ENCODE data around the gene A3GALT2. TPM values are rescaled to one million over a fixed set of nuclear protein-coding genes. Genes with fewer than 3 reads are reported as not detected.

Gene A3GALT2
- polyA plus RNA-seq, 1 donor from 2014 or later, result 0.35 TPM

- Histone ChIP-seq H3K9me3 (ENCODE audit: low read length) (no peaks in the 10 kb centered on the region), H3K9me2 (ENCODE audit: insufficient read depth, low read length) (no peaks in the 10 kb centered on the region), H3K9ac (ENCODE audit: low read length) (no peak overlapping the region), H3F3A (ENCODE audit: insufficient read depth, low read length, poor library complexity, severe bottlenecking) (no peaks in the 10 kb centered on the region), H3K36me3 (ENCODE audit: insufficient read depth, low read length) (peaks cover 4% of the 10 kb centered on the region), H3K27me3 (ENCODE audit: insufficient read depth, low read depth, low read length) (no peaks in the 10 kb centered on the region), H3K4me2 (ENCODE audit: low read length) (no peak overlapping the region), H2AFZ (ENCODE audit: low read depth, low read length) (no peak overlapping the region), H3K79me2 (replicated peaks; ENCODE audit: insufficient read depth, low read length) (peaks cover 20% of the 10 kb centered on the region), H3K4me3 (ENCODE audit: low read length) (no peak overlapping the region), H3K27ac (ENCODE audit: low read length) (no peak overlapping the region), H4K20me1 (ENCODE audit: insufficient read depth) (no peaks in the 10 kb centered on the region)
- TF ChIP-seq TAF1 (IDR thresholded peaks at IDR 0.05; ENCODE audit: low read depth), result no peak
- no peak for TF ChIP-seq MXI1 (conservative IDR thresholded peaks at IDR 0.05; ENCODE audit: poor library complexity, severe bottlenecking)
- TF ChIP-seq RAD21 (conservative IDR thresholded peaks at IDR 0.05), result no peak
- no peak for TF ChIP-seq SMC3 (conservative IDR thresholded peaks at IDR 0.05; ENCODE audit: poor library complexity)
- no peak for TF ChIP-seq REST (IDR thresholded peaks at IDR 0.05; ENCODE audit: borderline replicate concordance)
- no peak for TF ChIP-seq EP300 (conservative IDR thresholded peaks at IDR 0.05; ENCODE audit: poor library complexity, severe bottlenecking)
- no peak for TF ChIP-seq EZH2 (IDR thresholded peaks at IDR 0.05; ENCODE audit: borderline replicate concordance, insufficient read depth, low read length, poor library complexity, severe bottlenecking)
- TF ChIP-seq CTCF (IDR thresholded peaks at IDR 0.05; ENCODE audit: poor library complexity, severe bottlenecking), result no peak
- TF ChIP-seq POLR2AphosphoS5 (IDR thresholded peaks at IDR 0.05), result no peak
These were observed 50.0 kb downstream of the A3GALT2 start for GRCh38 chr1:33270808-33271465.

GRCh38 chr1:33270379-33270778 is 50.5 kb downstream of the A3GALT2 start:
- Histone ChIP-seq H3K79me2 (replicated peaks; ENCODE audit: insufficient read depth, low read length) (peaks cover 26% of the 10 kb centered on the region), H3K4me3 (ENCODE audit: low read length) (no peak overlapping the region), H3K4me2 (ENCODE audit: low read length) (no peak overlapping the region), H3K9me2 (ENCODE audit: insufficient read depth, low read length) (no peaks in the 10 kb centered on the region), H2AFZ (ENCODE audit: low read depth, low read length) (no peak overlapping the region), H3K36me3 (ENCODE audit: insufficient read depth, low read length) (peaks cover 4% of the 10 kb centered on the region), H3K27me3 (ENCODE audit: insufficient read depth, low read depth, low read length) (no peaks in the 10 kb centered on the region), H3K27ac (ENCODE audit: low read length) (no peak overlapping the region), H3K9ac (ENCODE audit: low read length) (no peak overlapping the region), H3K9me3 (ENCODE audit: low read length) (no peaks in the 10 kb centered on the region), H4K20me1 (ENCODE audit: insufficient read depth) (no peaks in the 10 kb centered on the region), H3F3A (ENCODE audit: insufficient read depth, low read length, poor library complexity, severe bottlenecking) (no peaks in the 10 kb centered on the region)
- no peak for TF ChIP-seq EZH2 (IDR thresholded peaks at IDR 0.05; ENCODE audit: borderline replicate concordance, insufficient read depth, low read length, poor library complexity, severe bottlenecking)
- no peak for TF ChIP-seq MXI1 (conservative IDR thresholded peaks at IDR 0.05; ENCODE audit: poor library complexity, severe bottlenecking)
- TF ChIP-seq POLR2AphosphoS5 (IDR thresholded peaks at IDR 0.05), result no peak
- no peak for TF ChIP-seq TAF1 (IDR thresholded peaks at IDR 0.05; ENCODE audit: low read depth)
- no peak for TF ChIP-seq CTCF (IDR thresholded peaks at IDR 0.05; ENCODE audit: poor library complexity, severe bottlenecking)
- no peak for TF ChIP-seq RAD21 (conservative IDR thresholded peaks at IDR 0.05)
- no peak for TF ChIP-seq REST (IDR thresholded peaks at IDR 0.05; ENCODE audit: borderline replicate concordance)
- no peak for TF ChIP-seq EP300 (conservative IDR thresholded peaks at IDR 0.05; ENCODE audit: poor library complexity, severe bottlenecking)
- TF ChIP-seq SMC3 (conservative IDR thresholded peaks at IDR 0.05; ENCODE audit: poor library complexity), result no peak
